GM19240 (cell line): ENCODE measurements around the gene ADCK1.
"Not testable (repeated sequence)": the region's sequence is repeated elsewhere in the genome, so short reads cannot be mapped to it uniquely, and the experiment has no call there.

Experiments
- DNase-seq: peaks from one replicate; pipeline ENCODE4 v3.0.0; 2011; ENCODE audit warnings: low spot score; ENCODE audit not compliant: insufficient read length

ADCK1 gene

GRCh38 chr14:77897374-77897773 lies 97.5 kb downstream of the ADCK1 start:
- DNase-seq: no peak

DNA sequence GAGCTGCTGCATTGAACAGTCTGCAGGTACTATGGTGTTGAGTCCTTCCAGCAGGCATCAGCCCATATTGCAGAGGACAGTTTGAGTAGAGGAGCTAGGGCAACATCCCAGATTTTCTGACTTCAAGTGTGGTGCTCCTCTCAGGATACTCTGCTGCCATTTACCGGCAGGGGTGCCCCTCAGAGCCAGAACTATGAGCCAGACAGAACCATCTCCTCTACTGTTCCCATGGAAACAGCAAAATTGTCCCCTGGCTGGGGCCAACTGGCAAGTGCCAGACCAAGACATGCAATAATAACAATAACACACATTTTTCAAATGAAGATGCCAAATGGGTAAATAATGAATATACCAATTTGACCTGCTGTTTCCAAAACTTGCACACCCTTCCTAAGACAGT lies 102.9 kb downstream of the ADCK1 start:
- no peak for DNase-seq

DNA sequence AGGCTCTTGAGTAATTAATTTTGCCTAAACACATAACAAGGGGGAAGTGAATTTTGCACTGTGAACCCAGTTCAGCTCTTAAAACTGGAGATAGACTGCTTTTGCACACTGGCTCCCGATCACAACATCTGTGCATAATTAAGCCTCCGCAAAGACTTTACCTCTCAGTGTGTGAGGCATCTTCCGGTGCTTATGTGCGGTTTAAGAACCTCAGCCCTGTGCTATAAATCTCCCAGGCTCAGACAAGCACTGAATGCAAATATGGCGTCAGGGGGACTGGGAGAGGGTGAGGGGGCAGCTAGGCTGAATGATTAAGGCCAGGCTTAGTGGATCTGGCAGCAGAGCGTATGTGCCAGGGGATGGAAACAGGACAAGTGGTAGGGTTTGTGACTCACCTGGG lies 103.3 kb downstream of the ADCK1 start:
- no peak for DNase-seq

- no peak for DNase-seq
These were observed 104.2 kb downstream of the ADCK1 start for GRCh38 chr14:77903937-77904617.

- DNase-seq: no peak
These were observed 106.5 kb downstream of the ADCK1 start for GRCh38 chr14:77906446-77906845.

DNA sequence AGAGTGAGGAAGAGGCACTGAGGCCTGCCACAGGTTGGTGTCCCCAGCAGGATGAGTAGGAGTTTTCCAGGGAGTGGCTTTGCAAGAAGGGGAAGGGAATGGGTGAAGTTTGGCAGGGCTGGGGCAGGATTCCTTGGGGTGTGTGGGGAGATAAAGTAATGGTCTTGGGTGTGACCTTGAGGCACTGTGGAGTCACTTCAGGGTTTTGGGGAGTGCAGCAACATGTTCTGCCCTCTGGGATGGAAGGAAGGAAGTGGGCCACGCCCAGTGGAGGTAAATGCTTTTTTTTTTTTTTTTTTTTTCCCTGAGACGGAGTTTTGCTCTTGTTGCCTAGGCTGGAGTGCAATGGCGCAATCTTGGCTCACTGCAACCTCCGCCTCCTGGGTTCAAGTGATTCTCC lies 108.9 kb downstream of the ADCK1 start:
- DNase-seq: no peak

DNA sequence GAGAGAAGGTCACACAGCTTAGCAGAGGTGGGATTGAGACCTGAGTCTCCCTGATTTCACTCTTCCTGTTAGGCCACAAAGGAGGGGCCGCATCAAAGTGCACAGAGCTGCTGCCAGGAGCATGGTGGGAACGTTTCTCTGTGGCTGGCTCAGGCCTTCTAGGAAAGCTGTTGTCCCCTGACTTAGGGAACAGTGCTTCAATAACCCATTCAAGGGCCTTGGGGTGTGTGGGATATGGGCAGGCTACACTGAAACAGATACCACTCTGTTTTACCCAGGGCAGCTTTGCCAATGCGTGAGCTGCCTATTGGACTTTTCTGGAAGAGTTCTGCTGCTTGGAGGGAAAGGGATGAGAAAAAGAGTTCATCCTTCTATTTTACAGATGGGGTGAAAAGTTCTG lies 110.0 kb downstream of the ADCK1 start:
- DNase-seq: no peak

GRCh38 chr14:77910506-77910905 lies 110.6 kb downstream of the ADCK1 start:
- no peak for DNase-seq

DNA sequence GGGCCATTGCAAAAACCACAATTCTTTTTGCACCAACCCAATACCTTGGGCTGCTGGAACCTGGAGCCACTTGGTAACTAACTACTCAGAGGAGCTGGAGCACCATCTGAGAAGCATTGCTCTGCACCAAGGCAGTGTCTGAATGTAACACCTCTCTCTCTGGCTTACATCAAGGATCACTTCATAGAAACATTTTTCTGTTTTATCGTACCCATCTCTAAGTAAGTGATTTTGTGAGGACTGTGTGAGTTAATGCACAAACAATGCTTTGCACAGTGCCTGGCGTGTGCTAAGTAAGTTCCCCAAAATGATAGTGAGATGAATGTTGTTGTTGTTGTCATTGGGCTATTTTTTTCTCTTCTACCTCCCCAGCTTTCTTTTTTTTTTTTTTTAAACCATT lies 111.4 kb downstream of the ADCK1 start:
- no peak for DNase-seq

DNA sequence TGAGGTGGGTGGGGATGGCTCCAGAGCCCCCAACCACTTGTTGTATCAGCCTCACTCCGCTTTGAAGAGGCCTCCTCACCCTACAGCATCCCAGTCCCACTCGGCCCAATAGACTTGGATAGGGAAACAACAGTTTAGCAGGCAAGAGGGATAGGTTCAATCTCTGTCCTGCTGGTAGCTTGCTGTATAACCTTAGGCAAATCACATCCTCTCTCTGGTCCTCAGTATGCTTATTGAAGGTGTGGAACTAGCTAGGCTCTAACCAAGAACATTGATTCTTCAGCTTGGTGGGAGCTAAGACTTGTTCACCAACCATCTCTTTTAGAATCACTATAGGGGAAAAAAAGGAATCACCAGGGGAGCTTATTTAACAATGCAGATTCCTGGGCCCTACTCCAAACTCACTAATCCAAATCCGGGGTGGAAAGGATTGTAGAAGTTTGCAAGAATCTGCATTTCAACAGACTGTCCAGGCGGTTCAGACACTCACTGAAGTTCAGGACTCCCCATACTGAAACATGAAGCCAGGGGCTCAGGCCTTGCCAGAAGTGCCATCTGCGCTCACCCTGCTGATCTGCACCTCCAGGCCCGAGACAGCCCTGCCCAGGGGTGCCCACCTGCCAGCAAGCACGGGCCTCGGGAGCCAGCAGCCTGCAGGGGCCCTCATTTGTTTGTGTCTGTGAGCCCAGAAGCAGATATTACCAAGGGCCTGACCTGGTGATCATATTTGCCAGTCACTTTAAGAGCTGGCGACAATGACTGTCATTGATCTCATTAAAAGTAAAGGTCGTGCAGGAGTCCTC lies 113.0 kb downstream of the ADCK1 start:
- DNase-seq: no peak

DNA sequence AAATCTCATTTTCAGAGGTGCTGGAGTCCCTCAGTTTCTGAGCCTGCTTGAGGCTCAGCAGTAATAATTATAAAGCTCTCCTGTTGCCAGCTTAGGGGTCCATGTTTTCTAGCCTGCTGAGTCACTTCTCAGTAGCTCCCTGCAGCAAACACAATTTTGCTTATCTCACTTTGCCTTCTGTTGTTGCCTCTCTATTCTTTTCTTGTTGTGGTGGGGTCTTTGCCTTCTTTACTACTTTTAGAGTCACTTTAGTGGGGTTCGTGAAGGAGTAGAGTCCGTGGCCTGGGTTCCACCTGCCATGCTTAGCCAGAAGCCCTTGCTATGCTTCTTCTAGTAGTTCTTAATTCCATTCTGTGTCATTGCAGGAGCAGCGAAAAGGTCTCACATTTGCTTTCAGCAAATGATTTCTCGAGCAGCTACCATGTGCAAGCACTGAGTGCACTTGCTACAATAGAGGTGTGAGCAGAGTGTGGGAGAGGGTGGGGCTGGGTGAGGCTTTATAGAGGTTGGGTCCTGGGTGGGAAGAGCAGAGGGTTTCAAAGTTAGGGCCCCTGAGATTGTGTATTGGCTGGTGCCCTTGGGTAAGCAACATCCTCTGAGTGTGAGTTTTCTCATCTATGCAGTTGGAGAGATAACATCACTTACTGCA lies 114.3 kb downstream of the ADCK1 start:
- no peak for DNase-seq

DNA sequence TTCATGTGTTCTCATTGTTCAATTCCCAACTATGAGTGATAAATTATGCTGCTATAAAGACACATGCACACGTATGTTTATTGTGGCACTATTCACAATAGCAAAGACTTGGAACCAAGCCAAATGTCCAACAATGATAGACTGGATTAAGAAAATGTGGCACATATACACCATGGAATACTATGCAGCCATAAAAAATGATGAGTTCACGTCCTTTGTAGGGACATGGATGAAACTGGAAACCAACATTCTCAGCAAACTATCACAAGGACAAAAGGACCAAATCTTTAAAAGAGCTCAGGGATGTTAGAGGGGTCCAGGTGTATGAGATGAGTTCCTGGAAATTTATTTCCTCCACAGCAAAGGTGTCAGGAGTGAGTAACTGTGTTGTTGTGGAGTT lies 115.5 kb downstream of the ADCK1 start:
- DNase-seq: not testable (repeated sequence)

DNA sequence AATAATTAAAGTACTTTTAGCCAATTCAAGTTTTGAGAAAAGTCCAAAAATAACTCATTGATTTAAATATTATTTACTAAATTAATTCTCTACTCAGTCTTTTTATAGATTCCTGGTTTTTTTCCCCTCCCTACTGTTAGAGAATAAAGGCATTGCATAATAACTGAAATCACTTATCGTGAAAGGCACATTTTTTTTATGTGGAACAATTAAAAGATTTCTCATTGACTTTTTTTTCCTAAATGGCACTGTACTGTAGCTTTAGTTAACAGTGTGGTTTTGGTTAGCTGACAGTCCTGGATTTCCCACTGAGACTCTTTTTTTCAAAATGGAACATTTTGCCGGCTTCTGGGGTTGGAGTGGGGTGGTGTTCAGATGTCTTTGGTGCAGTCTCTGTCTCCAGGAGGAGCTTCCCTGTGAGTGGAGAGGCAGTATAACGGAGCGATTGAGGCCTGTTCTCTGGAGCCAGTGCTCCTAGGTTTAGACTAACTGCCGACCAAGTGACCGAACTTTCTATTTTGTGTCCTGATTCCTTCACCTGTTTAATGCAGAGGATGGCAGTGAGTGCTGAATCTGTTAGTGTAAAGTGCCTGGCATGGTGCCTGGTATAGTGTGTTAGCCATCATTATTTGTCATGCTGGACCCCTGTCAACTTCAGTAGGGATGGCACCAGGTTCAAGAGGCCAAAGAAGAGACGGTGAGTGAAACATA lies 117.7 kb downstream of the ADCK1 start:
- no peak for DNase-seq

GRCh38 chr14:77918448-77918847 lies 118.5 kb downstream of the ADCK1 start:
- no peak for DNase-seq

DNA sequence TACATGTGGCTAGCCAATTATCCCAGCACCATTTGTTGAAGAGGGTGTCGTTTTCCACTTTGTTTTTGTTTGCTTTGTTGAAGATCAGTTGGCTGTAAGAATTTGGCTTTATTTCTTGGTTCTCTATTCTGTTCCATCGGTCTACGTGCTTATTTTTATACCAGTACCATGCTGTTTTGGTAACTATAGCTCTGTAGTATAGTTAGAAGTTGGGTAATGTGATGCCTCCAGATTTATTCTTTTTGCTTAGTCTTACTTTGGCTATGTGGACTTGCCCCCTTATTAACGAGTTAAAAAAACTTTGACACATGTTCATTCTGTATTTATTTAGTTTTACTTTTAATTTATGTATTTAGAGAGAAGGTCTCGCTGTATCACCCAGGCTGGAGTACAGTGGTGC lies 120.4 kb downstream of the ADCK1 start:
- DNase-seq: no peak

DNA sequence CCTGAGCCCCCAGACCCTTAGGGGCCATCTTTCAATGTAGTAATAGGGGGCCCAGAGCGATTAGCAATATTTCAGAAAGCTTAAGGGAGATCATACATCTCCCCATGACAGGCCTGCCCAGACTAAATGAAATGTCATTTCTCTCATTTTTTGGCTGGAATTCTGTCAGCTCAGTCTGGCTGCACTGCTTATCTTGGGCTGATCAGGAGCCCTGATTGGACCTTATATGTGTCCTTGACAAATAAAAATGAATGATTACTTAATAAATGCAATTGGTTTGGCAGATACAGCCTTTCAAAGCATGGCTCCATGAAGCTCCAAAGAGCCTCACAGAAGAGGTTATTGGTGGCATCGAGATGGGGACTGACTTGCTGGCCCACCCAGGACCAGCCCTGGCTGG lies 121.9 kb downstream of the ADCK1 start:
- no peak for DNase-seq

DNA sequence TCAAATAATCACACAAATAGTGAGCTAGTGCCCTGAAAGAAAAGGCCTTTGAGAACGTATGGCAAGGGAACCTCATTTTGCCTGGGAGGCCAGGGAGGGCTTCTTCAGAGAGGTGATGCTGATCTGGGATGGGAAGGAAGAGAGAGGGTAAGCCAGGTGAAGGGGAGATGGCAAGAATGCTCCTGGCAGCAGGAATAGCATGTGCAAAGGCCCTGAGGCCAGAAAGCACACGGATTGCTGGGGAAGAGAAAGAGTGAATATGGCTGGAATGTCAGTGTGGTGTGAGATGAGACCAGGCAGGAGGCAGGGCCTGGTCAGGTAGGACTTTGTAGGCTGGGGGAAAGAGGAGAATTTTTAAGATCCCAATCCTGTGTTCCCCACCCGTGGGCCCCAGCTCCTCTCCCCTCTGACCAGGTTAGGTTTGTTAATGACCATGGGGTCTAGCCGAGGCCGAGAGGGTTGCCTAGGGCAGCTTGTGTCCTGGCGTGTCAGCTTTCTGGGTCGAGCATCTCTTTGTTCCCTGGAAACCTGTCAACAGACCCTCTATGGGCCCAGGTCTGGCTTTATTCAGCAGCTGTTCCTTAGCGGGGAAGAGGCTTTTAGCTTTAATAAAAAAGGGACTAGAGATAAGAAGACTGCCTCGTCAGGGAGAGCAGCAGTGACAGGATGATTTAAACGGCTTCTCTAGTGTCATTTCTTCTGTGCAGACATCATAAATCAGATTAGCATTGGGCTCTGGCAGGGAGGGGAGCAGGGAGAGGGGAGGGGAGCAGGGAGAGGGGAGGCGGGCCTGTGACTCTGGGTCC lies 123.4 kb downstream of the ADCK1 start:
- no peak for DNase-seq

- DNase-seq: no peak
These were observed 124.4 kb downstream of the ADCK1 start for GRCh38 chr14:77924141-77924948.

DNA sequence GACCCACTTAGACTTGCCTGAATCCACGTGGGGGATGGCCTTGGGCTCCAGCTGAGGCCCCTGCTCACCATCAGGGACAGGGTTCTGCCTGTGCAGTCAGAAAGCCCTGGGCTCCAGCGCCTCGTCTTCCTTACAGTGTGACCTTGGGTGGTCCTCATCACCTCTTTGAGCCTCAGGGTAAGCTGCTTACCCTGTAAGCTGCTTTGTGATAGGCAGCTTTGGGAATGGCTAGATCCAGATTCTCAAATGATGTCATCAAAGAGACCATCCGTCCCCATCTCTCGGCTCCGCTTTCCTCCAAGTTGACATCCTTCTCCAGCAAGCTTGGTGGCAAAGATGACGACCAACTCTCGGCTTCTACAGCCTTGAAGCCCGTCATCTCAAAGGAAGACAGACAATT lies 127.0 kb downstream of the ADCK1 start:
- DNase-seq: no peak

DNA sequence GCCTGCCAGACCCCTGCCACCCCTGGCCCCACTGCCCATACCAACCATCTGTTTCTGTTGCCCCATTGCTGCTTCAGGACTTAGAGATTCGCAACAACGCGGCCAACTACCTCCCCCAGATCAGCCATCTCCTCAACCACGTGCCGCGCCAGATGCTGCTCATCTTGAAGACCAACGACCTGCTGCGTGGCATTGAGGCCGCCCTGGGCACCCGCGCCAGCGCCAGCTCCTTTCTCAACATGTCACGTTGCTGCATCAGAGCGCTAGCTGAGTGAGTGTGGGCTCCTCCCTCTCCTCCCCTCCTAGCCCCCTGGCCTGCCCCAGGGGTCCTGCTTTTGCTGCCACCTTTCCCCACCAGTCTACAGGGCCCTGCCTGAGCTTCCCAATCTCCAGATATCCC lies 131.5 kb downstream of the ADCK1 start:
- no peak for DNase-seq
